PFSK-1 (cell line): Measurements from ENCODE around the gene ASF1B.

Experiments used
- POLR2AphosphoS5 ChIP-seq: IDR thresholded peaks from 2 replicates; pipeline ENCODE4 v1.6.1; 2012; ENCODE audit warnings: low read depth, mild to moderate bottlenecking, control low read depth, low read length, moderate library complexity
- REST ChIP-seq, 2 experiments: IDR thresholded peaks; 2 replicates each; pipeline versions ENCODE4 v1.6.1 to v1.8.0; 2011 to 2012; ENCODE audit warnings: low read depth in 2 of 2, low read length in 2 of 2, control low read depth in 1 of 2, inconsistent platforms in 1 of 2, mild to moderate bottlenecking in 1 of 2, moderate library complexity in 1 of 2; ENCODE audit not compliant: insufficient read depth in 1 of 2

DNA sequence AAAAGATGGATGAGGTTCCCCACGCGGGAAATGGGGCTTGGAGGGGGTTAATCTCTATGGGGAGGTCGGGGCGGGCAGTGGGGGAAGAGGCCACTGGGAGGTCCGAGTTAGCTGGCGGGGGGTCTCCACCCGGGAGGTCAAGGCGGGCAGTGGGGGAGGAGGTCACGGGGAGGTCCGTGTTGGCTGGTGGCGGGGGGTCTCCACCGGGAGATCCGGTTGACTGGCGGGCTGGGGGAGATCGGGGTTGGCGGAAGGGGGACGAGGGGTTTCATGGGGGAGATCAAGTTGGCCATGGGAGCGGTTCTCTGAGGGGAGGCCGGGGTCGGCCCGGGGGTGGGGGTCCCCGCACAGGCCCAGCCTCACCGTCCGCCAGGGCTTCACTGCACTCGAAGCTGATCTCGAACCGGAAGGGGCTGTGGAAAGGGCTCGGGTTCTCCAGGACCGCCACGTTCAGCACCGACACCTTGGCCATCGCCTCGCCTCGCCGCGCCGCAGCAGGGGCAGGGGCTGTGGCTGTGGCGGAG lies 342 bp downstream of the ASF1B start:
- peak; percentile 97; the same call in 1 of the 2 replicates for TF ChIP-seq POLR2AphosphoS5
- no peak for TF ChIP-seq REST (IDR thresholded peaks at IDR 0.05; ENCODE audit: insufficient read depth in 1 of 2, low read depth in 2 of 2, low read length in 2 of 2)
